Activated naive CD8-positive, alpha-beta T cell treated with anti-CD3 and anti-CD28 coated beads, Interleukin-2, amount 50 U/mL, for 16 hours (primary cell): Measurements from ENCODE around the gene TAPBP.
A peak's percentile ranks its signal among the peaks of the same experiment; 100 is the strongest.

ENCODE experiments used
- DNase-seq: peaks from one replicate; pipeline ENCODE4 v3.0.0-alpha.2; 2020; ENCODE audit warnings: low read depth, low spot score

Gene TAPBP

GRCh38 chr6:33320315-33321181 is 6.7 kb upstream of the TAPBP start:
- no peak for DNase-seq

GRCh38 chr6:33319939-33320314 is 6.0 kb upstream of the TAPBP start:
- DNase-seq: no peak

- DNase-seq: no peak
These were observed 4.7 kb upstream of the TAPBP start for GRCh38 chr6:33318426-33319073.

- peak; percentile 92 for DNase-seq
These were observed 4.0 kb upstream of the TAPBP start, which contains the start of gene ZBTB22 for GRCh38 chr6:33317669-33318425. Gene ZBTB22 (minus strand): TSS chr6:33317744. CDS start chr6:33316916, 828 bp downstream.

- no peak for DNase-seq
These were observed 3.5 kb upstream of the TAPBP start for GRCh38 chr6:33317419-33317668.

- no peak for DNase-seq
These were observed 2.9 kb upstream of the TAPBP start for GRCh38 chr6:33316603-33317418.

GRCh38 chr6:33315793-33316602 is 2.1 kb upstream of the TAPBP start:
- no peak for DNase-seq

GRCh38 chr6:33314943-33315792 is 1.3 kb upstream of the TAPBP start:
- DNase-seq: no peak

- DNase-seq: peak; percentile 14
These were observed 651 bp upstream of the TAPBP start for GRCh38 chr6:33314515-33314942.

- no peak for DNase-seq
These were observed 671 bp downstream of the TAPBP start for GRCh38 chr6:33313105-33313708.

GRCh38 chr6:33312361-33313104 is 1.3 kb downstream of the TAPBP start:
- peak; percentile 71 for DNase-seq

- DNase-seq: no peak
These were observed 7.5 kb downstream of the TAPBP start for GRCh38 chr6:33306356-33306755.

GRCh38 chr6:33305052-33305451 is 8.8 kb downstream of the TAPBP start:
- DNase-seq: no peak

GRCh38 chr6:33304216-33304615 is 9.7 kb downstream of the TAPBP start:
- DNase-seq: no peak

- DNase-seq: no peak
These were observed 12.0 kb downstream of the TAPBP start for GRCh38 chr6:33301877-33302276.

GRCh38 chr6:33299237-33299944 is 14.5 kb downstream of the TAPBP start:
- peak; percentile 77 for DNase-seq

- no peak for DNase-seq
These were observed 15.1 kb downstream of the TAPBP start, which contains the start of gene RGL2 for GRCh38 chr6:33298773-33299236. Gene RGL2 (minus strand): TSS chr6:33298942. CDS start chr6:33298610, 332 bp downstream.
